Right lobe of liver (tissue), 6 donors: Measurements from ENCODE around the gene ATP5PD. TPM values are rescaled to one million over a fixed set of nuclear protein-coding genes. Genes with fewer than 3 reads are reported as not detected.

ENCODE experiments used
- ATAC-seq, 4 donors: fragments of 200-7000 bp; cut with Tn5 transposase; one replicate each; pipeline ENCODE4 v1.9.1; 2020; ENCODE audit warnings: mild to moderate bottlenecking in 4 of 4, moderate library complexity in 4 of 4
- DNase-seq, 3 donors: peaks; one replicate each; pipeline ENCODE4 v3.0.0-alpha.2; 2020
- H3K27ac ChIP-seq, 3 donors: fragments of 200-600 bp; one replicate each; pipeline ENCODE4 v1.8.0; 2022
- H3K27me3 ChIP-seq, 2 donors: fragments of 200-600 bp; one replicate each; pipeline ENCODE4 v1.8.0; 2022
- H3K36me3 ChIP-seq, 4 donors: fragments of 200-600 bp; sonication (generic) in 1 of 4; one replicate each; pipeline versions ENCODE4 v1.5.1 to v1.8.0; 2017 to 2022; ENCODE audit warnings: control low read depth in 1 of 4
- H3K4me1 ChIP-seq, 4 donors: fragments of 200-600 bp; sonication (generic) in 1 of 4; one replicate each; pipeline versions ENCODE4 v1.5.1 to v1.8.0; 2017 to 2022; ENCODE audit warnings: control low read depth in 1 of 4
- H3K4me3 ChIP-seq, 3 donors: fragments of 200-600 bp; one replicate each; pipeline ENCODE4 v1.8.0; 2022
- H3K9me3 ChIP-seq, 4 donors: fragments of 200-600 bp; sonication (generic) in 1 of 4; one replicate each; pipeline versions ENCODE4 v1.5.1 to v1.8.0; 2017 to 2022; ENCODE audit warnings: control low read depth in 1 of 4
- CTCF ChIP-seq, 4 donors: fragments of 200-600 bp in 3 of 4; fragments of 450-650 bp in 1 of 4; IDR thresholded peaks; one replicate each; pipeline versions ENCODE4 v1.5.1 to v1.8.0; 2016 to 2022; ENCODE audit warnings: antibody characterized with exemption in 4 of 4, mild to moderate bottlenecking in 2 of 4
- POLR2A ChIP-seq: fragments of 450-650 bp; IDR thresholded peaks from one replicate; pipeline ENCODE4 v1.6.1; 2017; ENCODE audit warnings: antibody characterized with exemption, mild to moderate bottlenecking
- WGBS: methylation state at CpG from one replicate; pipeline ENCODE4 v1.1.6; 2018; ENCODE audit warnings: low coverage, low lambda C conversion rate; ENCODE audit not compliant: insufficient coverage; ENCODE audit errors: missing lambda C conversion rate; 5-methylcytosine and 5-hydroxymethylcytosine counted together
- intact Hi-C, 2 donors: fragments of 100-400 bp; cut with DNase I; formaldehyde crosslinking; loops; one replicate each; pipeline versions ENCODE4 v1.11.2 to v1.14.1; 2022
- small RNA-seq, 2 experiments: library from RNA; depleted of rRNA; stranded (forward); fragments of <200 nt; gene quantifications; one replicate each; pipeline ENCODE3, GENCODE V24; 2016
- total RNA-seq, 6 experiments: library from RNA; depleted of rRNA in 2 of 6; stranded (reverse); fragments of >200 nt in 2 of 6; fragmentation: NEBNext Ultra II Directional in 3 of 6; extraction: Animal tissue kit (Norgen Biotek cat#: 25700) in 3 of 6; gene quantifications; one replicate each; pipeline versions ENCODE4 v1.1.0 to v1.2.4, GENCODE V29; 2016 to 2023
- donor health status: DM: no; HTN: yes; CAD: no.
- donor health status: DM: no; HTN: no; CAD: no.
- donor health status: DM: no; HTN: no; CAD: no.
- donor health status: DM: no; HTN: yes; CAD: no.
- donor health status: DM: no; HTN: yes; CAD: no.

The ATP5PD gene
- total RNA-seq, 6 experiments from 2014 or later, result 145 to 262 (median 179) TPM

DNA sequence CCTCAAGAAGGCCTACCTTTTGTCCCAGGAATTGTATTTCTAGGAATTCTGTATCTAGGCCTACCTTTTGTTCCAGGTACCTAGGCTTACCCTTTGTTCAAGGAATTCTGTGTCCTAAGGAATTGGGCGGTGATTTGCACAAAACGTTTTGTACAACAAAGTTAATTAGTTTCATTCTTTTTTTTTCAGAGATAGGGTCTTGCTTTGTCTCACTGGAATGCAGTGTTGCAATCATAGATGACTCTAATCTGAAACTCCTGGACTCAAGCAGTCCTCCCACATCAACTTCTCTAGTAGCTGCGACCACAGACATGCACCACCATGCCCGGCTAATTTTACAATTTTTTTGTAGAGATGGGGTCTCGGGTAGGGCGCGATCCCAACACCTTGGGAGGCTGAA, 52.3 kb downstream of the ATP5PD start:
- H3K27ac ChIP-seq, result no peak overlapping the region
- 78% methylated on average over 7 of the region's 7 CpGs for WGBS
- TF ChIP-seq CTCF (IDR thresholded peaks at IDR 0.05), result no peak
- no peak for TF ChIP-seq POLR2A

GRCh38 chr17:74992223-74992622, 54.5 kb downstream of the ATP5PD start:
- no peak overlapping the region for H3K27ac ChIP-seq
- peaks cover 0 to 1% (median under 1%) of the 10 kb centered on the region in 4 donors for H3K4me1 ChIP-seq
- no peak for DNase-seq
- intact Hi-C loops, result no loop called here
- TF ChIP-seq CTCF (IDR thresholded peaks at IDR 0.05) (no peak), POLR2A (no peak)
- ATAC-seq, result no peak
- H3K36me3 ChIP-seq, result no peaks in the 10 kb centered on the region
- peaks cover 0 to 7% of the 10 kb centered on the region in 2 donors for H3K27me3 ChIP-seq
- no peaks in the 10 kb centered on the region for H3K9me3 ChIP-seq
- WGBS, result 50% methylated on average over 2 of the region's 2 CpGs
- no peak overlapping the region for H3K4me3 ChIP-seq

More for the DNA sequence above, 52.3 kb downstream of the ATP5PD start:
- intact Hi-C loops, result no loop called here
- Histone ChIP-seq H3K4me1 (no peaks in the 10 kb centered on the region), H3K27me3 (no peaks in the 10 kb centered on the region), H3K4me3 (no peak overlapping the region), H3K36me3 (no peaks in the 10 kb centered on the region), H3K9me3 (no peaks in the 10 kb centered on the region)
- ATAC-seq, result no peak
- DNase-seq, result no peak

DNA sequence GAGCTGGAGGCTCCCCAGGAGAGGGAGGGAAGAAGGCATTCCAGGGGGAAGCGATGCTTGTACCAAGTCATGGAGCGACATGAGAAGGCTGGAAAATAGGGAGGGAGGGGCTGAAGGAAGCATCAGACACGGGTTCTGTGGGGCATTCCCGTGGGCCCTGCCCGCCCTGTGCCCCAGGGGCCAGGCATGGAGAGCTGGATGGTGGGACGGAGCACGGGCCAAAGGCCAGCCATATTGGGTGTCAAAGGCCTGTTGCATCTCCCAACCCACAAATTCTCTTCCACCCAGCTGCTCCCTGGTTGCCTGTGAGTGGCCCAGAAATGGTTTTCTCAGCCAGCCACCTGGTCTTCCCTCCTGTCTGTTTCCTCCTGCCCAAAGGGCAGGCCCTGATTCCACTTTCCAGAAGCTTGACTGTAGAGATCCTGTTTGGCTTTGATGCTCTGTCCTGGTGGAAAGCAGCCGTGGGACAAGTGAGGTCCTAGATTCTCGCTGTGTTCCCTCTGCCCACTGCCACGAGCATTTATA, 56.1 kb downstream of the ATP5PD start:
- Histone ChIP-seq H3K4me3 (no peak overlapping the region), H3K9me3 (no peaks in the 10 kb centered on the region), H3K27ac (no peak overlapping the region), H3K36me3 (no peaks in the 10 kb centered on the region), H3K4me1 (peaks cover 0 to 7% (median 3%) of the 10 kb centered on the region in 4 donors), H3K27me3 (peaks cover 0 to 7% of the 10 kb centered on the region in 2 donors)
- TF ChIP-seq CTCF (IDR thresholded peaks at IDR 0.05) (no peak), POLR2A (no peak)
- ATAC-seq, result no peak
- 83% methylated on average over 4 of the region's 10 CpGs for WGBS
- DNase-seq, result no peak
- intact Hi-C loops, result no loop called here

Small RNAs within 50 kb of the gene (small RNA-seq; reads per million reads assigned to genes)
- 0 reads per million in 2 experiments for gene AC111186.1
- gene RF00019, result 0 reads per million in 2 experiments
- gene RN7SL573P, result 0 reads per million in 2 experiments
- 0 reads per million in 2 experiments for gene RNU6-362P

Other genes with a start within 250 kb of the ATP5PD start
- under 1 TPM in 2 of 6 experiments, not detected in 4; 0.10 to 0.13 TPM for gene GRIN2C, start 187.1 kb downstream of the ATP5PD start, total RNA-seq
- 10 to 100 TPM in 2 of 6 experiments, 1 to 10 TPM in 4; 7.7 to 18.7 (median 8.6) TPM for gene FDXR, start 174.0 kb downstream of the ATP5PD start, total RNA-seq
- 1 to 10 TPM; 2.1 to 6.1 (median 3.7) TPM for gene FADS6, start 153.3 kb downstream of the ATP5PD start, total RNA-seq
- not detected for gene USH1G, start 123.7 kb downstream of the ATP5PD start, total RNA-seq
- not detected for gene OTOP2, start 122.7 kb downstream of the ATP5PD start, total RNA-seq
- gene OTOP3, start 111.1 kb downstream of the ATP5PD start, total RNA-seq, result not detected
- 1 to 10 TPM; 3.5 to 6.6 (median 4.5) TPM for gene HID1, start 74.2 kb downstream of the ATP5PD start, total RNA-seq
- gene CDR2L, start 59.3 kb downstream of the ATP5PD start, total RNA-seq, result 1 to 10 TPM in 4 of 6 experiments, under 1 TPM in 2; 0.64 to 2.3 (median 1.4) TPM
- gene MRPL58, start 34.3 kb downstream of the ATP5PD start, total RNA-seq, result 100 to 1,000 TPM in 1 of 6 experiments, 10 to 100 TPM in 5; 23.7 to 112 (median 28.1) TPM
- gene KCTD2, start 256 bp upstream of the ATP5PD start, total RNA-seq, result 10 to 100 TPM in 1 of 6 experiments, 1 to 10 TPM in 5; 7.2 to 10.3 (median 8.1) TPM
- 1 to 10 TPM; 1.2 to 3.7 (median 1.7) TPM for gene SLC16A5, start 41.0 kb upstream of the ATP5PD start, total RNA-seq
- gene ARMC7, start 63.0 kb upstream of the ATP5PD start, total RNA-seq, result 1 to 10 TPM; 4.7 to 6.3 (median 5.3) TPM
- gene NT5C, start 84.8 kb upstream of the ATP5PD start, total RNA-seq, result 10 to 100 TPM; 10.5 to 35.1 (median 12.6) TPM
- 10 to 100 TPM; 16.7 to 57.8 (median 29.5) TPM for gene JPT1, start 107.5 kb upstream of the ATP5PD start, total RNA-seq
- gene SUMO2, start 136.0 kb upstream of the ATP5PD start, total RNA-seq, result 100 to 1,000 TPM in 3 of 6 experiments, 10 to 100 TPM in 3; 23.6 to 120 (median 108) TPM
- gene NUP85, start 158.7 kb upstream of the ATP5PD start, total RNA-seq, result 10 to 100 TPM; 15.3 to 32.8 (median 25.9) TPM
- 10 to 100 TPM; 12.4 to 18.9 (median 15.8) TPM for gene GGA3, start 214.6 kb upstream of the ATP5PD start, total RNA-seq
- gene MRPS7, start 214.9 kb upstream of the ATP5PD start, total RNA-seq, result 10 to 100 TPM; 29.6 to 37.2 (median 33.7) TPM
- gene MIF4GD, start 224.3 kb upstream of the ATP5PD start, total RNA-seq, result 10 to 100 TPM in 2 of 6 experiments, 1 to 10 TPM in 4; 7.3 to 21.9 (median 8.2) TPM
- gene SLC25A19, start 242.5 kb upstream of the ATP5PD start, total RNA-seq, result 10 to 100 TPM in 2 of 6 experiments, 1 to 10 TPM in 4; 3.8 to 13.4 (median 7.3) TPM